Measurements from ENCODE around the gene NHSL1.

The NHSL1 gene

DNA sequence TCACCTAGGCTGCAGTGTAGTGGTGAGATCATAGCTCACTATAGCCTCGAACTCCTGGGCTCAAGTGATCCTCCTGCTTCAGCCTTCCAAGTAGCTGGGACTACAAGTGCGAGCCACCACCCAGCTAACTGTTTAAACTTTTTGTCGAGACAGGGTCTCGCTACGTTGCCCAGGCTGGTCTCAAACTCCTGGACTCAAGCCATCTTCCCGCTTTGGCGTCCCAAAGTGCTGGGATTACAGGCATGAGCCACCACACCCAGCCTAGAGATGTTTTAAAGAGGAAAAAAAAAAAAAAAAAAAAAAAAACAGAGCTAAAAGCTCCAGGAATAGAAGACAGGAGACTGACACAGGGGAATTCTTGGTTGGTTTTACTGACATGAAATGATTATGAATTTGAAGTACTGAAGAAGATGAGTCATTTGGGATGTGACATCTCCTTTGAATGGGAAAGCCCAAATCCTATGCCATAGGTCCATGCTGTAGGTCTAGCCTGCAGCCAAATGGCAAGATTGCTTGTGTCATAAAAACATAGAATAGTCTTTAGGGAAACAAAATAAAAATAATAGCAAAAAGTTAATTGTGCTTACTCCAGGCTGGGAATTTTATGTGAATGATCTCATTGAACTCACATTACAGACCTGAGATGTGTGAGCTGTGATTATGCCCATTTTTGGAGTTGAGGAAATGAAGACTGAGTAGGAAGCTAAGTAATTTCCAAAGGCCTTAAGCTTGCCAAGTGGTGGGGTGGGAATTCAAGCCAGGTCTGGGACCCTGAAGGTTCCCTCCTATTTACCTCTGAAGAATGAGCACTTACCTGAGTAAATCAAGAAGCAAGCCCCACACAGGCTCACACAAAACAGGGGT is 24.3 kb upstream of the NHSL1 start:
- DNase-seq: no peak

DNA sequence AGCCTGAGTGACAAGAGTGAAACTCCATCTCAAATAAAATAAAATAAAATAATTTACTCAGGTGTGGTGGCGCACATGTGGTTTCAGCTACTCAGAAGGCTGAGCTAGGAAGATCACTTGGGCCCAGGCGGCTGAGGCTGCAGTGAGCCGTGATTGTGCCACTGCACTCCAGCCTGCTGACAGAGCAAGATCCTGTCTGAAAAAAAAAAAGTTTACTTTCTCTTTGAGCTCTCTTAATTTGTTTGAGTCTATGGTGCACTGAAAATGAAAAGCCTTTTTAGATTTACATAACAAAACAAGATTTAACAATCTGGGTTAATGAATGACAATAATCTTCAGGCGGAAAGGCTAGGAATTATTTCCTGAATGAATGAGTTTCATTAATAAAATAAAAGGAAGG is 23.3 kb upstream of the NHSL1 start:
- no peak for DNase-seq

DNA sequence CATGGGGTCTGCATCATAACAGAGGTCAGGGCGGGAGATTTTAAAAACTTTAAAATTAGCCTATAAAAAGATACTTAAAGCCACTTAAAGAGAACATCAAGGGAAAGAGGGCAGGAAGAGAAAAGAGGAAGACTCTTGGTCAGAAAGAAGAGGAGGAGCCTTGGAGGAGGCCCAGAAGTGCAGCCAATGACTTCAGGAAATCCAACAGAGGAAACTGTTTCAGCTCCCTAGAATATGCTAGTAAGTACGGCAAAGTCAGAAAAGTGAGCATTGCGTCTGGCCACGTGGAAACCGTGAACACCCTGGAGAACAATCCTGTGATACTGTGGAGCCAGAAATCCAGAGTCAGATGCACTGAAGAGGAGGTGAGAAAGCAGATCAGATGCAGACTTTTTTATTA is 22.5 kb upstream of the NHSL1 start:
- no peak for DNase-seq

DNA sequence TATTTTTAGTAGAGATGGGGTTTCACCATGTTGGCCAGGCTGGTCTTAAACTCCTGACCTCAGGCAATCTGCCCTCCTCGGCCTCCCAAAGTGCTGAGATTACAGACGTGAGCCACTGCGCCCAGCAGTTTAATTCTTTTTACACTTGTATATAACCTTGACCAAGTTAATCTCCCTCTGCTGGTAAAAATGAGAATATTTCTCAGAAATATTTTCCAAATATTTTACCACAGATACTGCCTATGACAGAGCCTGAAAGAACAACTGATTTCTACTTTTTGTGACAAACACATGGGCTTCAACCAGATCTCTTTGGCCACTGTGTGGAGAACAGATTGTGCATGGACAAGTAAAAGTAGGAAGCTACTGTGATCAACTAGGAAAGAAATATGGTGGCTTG is 21.2 kb upstream of the NHSL1 start:
- DNase-seq: no peak

DNA sequence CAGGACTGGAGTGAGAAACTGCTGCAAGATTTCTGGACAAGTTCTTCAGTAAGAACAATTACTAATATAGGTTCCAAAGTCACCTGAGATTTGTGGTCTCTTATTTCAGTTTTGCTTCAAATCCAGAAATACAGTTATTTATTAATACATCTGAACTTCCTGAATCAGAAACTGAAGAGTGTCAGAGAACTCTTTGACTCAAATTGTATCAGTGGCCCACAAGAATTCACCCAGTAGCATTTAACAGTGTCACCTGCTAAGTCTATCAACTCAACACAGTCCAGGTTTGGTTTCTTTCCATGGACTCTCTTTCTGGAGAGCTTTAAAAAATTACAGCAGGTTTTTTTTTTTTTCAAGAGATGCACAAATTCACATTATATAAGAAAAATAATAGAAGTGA is 18.8 kb upstream of the NHSL1 start:
- no peak for DNase-seq

DNA sequence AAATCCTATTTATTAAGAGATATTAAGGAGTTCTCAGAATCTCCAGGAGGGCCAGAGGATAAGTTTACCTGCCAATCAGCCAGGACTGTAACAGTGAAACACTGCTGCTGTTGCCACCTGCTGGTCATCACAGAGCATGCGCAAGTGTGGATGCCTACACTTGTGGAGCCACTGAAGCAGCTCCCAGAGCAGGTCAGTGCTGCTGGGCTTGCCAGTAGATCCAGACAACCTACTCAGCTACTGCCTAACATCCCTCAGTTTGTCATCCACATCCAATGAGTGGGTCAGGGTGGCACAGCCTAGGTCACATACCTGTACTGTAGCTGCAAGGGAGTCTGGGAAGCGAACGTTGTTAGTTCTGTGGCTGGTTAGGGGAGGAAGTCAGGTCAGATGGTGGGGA is 18.3 kb upstream of the NHSL1 start:
- peak; percentile 44 for DNase-seq

DNA sequence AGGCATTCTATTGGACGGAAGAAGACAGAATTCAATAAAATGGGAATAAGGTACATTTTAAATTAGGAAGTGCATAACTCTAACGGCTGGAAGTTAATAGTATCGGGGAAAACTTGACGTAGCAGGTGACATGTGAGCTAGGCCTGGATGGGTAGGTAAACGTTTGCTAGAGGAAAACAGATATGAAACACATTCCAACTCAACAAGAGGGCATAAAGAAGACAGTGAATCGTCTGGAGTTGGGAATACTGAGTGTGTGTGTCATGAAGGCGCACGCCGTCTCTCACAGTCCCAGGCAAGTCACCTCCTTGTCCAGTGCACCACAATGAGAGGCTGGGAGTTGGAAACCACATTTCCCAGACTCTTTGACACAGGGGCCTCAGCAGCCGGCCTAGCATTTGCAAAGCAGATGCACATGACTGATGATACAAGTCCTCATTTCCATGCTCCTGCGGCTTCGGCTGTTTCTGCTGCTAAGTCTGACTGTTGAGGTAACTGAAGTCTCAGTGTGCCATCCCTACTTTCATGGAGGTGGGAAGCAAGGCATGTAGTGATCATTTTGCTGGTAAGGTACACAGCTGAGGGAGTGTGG is 16.5 kb upstream of the NHSL1 start:
- no peak for DNase-seq

DNA sequence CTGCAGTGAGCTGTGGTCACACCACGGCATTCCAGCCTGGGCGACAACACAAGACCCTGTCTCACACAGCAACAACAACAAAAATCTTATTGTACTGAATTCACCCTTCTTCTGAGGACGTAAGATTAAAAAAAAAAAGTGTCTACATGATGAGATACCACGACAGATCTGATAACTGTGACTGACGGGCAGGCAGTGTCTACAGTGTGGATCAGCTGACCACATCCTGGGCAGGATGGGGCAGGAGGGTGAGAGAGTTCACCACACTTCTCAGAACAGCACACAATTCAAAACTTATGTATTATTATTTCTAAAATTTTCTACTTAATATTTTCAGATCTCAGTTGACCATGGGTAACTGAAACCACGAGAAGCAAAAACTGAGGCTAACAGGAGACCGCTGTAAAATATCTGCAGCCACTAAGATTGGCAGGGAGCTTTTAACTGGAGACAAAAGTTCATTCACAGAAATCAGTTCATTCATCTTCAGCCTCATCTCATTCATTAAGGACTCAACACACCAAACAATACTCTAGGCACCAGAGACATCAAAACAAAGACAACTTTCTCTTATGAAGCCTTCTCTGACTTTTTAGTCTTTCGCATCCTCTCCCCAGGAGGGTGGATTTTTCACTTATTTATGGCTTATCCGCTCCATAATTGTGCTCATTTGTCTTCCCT is 15.7 kb upstream of the NHSL1 start:
- no peak for DNase-seq

DNA sequence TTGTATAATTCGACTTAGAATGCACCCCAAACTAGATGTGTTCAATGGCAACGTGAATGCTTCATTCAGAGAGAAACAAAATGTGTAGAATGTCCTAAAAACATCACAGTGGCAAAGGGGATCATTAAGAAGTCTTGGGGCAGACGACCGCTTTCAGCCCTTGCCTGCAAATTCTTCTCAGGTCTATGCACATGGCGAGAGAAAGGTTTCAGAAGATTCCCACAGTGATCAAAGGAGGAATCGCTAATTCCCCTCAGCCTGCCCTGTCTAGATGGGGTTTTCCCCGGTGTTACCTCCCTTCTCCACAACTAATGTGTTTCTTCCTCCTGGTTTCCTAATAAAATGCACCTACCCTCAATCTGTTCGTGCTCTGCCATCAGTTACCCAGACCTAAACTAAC is 13.3 kb upstream of the NHSL1 start:
- DNase-seq: no peak

DNA sequence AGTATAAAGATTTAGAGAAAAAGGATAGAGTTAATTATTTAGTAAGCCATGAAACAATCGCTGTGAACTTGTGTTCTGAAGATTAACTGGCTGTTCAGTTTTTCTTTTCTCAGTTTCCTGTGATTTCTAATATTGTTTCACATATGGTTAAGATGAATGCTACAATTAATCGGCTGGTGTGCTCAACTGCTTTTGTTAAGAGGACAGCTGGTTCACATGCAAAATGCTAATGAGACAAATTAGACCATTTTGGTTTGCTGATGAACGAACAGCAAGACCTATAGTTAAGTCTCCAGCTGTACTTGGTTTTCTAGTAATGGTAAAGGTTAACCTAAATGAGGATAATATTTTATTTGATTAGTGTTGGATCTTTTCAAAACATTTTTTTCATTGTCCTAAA is 10.8 kb upstream of the NHSL1 start:
- DNase-seq: no peak

DNA sequence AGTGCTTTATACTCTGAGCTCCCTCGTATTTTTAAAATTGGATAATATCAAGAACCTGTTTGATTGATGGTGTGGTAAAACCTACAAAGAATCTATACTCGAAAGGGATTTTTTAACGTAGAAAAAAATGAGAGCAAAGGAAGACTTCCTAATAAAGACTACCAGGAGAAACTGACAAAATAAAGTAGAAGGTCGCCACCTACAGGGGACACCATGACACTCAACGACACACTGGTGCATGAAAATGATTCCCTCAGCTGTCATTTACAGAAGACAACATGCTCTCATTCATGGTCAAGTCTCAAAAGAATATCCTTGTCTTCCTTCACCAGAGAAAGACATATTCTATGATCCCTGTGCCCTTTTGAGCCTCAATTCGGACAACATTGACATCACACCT is 10.1 kb upstream of the NHSL1 start:
- DNase-seq: no peak

DNA sequence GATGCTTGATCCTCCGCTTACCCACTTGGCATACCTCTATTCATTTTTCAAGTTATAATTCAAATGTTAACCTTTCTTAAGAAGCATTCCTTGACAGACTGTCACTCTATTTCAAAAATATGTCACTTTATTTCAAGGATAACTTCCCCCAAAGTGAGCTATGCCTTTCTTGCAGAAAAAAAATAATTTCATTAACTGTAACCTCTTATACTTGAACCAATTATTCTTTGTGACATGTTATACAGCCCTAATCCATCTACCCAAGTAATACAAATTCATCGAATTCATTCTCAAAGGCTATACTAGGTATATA is 9.3 kb upstream of the NHSL1 start:
- no peak for DNase-seq

DNA sequence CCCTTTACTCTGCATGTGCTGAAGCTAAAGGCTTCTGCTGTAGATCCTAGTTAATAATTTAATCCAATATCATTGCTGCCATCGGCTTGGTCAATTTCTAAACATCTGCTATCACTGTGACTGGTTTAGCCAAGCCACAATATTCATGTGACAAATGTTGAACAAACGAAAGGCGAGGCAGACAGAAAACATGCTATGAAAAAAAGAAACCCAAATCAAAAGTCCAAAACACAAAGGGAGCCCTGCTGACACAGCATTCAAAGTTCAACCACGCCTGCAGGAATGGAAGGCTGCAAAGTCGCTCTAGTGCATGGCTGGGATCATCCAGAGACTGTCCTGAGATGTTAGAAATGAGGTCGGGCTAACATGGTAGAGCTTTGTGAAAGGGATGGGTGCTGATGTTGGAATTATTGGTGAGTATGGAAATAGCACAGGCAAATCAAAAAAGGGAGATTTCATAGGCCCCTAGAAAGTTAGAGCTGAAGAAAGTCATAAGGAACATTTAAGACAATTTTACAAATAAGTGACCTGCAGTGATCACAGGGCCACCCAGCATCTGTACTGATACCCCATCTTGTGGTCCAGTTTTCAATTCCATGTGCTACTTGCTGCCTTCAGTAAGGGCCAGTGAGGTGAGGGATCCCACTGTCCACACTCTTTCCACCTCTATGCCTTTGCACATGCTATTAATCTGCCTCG is 8.8 kb upstream of the NHSL1 start:
- DNase-seq: no peak

DNA sequence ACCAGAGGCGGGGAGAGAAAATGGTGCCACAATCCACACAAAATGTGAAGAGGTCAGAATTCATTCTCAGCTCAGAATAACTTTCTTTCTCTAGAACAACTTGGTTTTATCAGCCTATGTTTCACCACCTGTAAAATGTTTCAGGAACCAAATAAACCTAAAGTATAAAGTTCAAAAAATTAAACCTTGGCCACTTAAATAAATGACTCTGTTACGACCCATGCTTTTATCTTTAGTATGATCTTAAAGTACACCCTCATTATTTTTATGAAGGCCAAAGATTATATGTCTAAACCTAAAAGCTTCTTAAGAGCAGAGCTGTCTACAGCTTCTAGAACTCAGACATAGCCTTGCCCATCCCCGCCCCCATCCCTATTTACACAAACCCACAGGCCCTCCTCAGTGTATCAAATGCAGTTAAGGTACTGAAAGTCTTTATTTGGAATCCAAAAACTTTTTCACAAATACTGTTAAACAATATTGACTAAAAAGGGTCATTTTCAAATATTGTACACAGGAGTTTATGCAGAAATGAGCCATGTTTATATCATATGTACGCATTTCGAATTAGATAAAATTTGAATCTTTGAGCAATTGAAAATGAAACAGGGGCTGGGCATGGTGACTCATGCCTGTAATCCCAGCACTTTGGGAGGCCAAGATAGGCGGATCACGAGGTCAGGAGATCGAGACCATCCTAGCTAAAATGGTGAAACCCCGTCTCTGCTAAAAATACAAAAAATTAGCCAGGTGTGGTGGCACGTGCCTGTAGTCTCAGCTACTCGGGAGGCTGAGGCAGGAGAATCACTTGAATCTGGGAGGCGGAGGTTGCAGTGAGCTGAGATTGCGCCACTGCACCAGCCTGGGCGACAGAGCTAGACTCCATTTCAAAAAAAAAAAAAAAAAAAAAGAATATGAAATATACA is 5.7 kb upstream of the NHSL1 start:
- no peak for DNase-seq

DNA sequence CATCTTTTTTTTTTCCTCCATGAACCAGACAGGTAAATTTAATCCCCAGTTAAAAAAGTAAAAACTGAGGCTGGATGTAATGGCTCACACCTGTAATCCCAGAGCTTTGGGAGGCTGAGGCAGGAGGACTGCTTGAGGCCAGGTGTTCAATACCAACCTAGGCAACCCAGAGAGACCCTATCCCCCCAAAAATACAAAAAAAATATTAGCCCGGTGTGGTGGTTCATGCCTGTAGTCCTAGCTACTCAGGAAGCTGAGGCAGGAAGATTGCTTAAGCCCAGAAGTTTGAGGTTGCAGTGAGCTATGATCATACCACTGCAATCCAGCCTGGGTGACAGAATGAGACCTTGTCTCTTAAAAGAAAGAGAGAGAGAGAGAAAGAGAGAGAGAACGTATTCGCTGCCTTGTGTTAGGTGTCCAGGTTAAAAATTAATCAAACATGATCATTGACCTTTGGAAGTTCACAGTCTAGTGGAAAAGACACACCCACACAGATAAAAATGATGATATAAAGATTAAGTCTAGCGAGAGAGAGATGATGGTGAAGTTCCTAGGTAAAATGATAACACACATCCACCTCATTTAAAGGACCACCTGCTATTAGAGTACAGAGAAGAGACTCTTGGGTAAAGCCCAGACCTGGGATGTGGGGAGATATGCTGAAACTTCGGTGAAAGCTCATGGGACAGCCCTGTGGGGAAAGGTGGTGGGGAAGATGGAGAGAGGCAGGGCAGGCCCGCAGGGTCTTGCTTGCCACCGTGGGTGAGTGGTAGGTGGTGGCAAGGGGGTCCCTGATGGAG is 4.8 kb upstream of the NHSL1 start:
- no peak for DNase-seq

DNA sequence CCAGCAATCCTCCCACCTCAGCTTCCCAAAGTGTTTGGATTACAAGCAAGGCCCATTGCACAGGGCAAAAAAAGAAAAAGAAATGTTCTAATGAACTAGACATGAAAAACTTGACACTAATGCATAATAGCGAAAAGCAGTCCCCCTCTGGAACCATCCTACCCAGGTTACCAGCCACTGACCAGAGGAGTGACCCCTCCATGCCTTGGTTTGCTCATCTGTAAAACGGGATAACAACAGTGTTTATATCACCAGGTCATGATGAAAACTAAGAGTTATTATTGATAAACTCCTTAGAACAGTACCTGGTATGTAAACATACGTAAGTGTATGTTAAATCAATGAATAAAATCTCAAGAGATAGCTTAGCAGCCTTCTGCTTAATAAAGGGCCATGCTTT is 3.3 kb upstream of the NHSL1 start:
- no peak for DNase-seq

DNA sequence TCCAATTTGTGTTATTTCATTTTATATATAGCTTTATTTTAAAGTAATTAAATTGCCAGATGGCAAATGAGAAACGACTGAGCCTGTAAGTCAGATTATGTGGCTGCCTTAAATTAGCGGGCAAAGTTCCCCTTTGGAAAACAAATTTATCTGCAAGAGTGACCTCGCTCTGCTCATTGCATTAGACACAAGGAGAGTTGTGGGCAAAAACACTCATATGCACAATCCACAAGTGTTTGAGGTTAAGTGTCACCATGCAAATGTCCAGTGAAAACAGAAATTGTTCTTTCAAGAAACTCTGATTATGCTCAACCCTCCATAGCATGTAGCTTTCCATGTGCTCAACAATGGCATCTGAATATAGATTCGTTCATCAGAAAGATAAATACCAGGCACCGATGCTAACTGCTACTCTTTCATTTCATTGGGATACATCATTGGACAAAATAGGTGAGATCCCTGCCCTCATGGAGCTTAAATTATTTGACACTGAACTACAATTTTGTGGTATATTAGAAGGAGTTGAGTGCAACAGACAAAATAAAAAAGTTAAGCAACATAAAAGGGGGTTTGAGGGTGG is 1.7 kb upstream of the NHSL1 start:
- DNase-seq: no peak

DNA sequence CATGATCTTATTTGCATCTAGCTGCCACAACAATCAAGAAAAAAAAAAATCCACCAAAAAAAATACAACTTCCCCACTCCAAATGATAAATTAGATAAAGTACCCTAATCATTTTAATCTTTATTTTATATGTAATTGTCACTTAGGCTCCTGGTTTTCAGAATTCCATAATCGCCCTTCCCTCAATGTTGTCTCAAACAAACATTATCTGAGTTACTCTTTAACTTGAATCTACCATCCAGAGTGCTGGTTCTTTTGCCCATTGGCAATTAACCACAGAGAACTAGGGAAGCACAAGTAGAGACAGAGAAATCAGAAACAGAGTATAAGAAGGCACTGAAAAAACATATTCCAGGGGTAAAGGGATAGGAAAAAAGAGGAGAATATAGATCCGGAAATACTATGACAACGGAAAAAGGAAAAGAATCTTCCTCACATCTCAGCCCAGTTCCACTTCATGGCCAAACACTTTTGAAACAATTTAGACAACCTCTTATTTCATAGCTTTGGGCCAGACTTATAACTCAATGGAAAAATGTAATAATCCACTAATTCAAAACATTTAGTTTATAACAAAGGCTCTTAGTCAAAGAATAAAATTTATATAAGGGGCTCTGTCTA is 861 bp upstream of the NHSL1 start:
- no peak for DNase-seq

DNA sequence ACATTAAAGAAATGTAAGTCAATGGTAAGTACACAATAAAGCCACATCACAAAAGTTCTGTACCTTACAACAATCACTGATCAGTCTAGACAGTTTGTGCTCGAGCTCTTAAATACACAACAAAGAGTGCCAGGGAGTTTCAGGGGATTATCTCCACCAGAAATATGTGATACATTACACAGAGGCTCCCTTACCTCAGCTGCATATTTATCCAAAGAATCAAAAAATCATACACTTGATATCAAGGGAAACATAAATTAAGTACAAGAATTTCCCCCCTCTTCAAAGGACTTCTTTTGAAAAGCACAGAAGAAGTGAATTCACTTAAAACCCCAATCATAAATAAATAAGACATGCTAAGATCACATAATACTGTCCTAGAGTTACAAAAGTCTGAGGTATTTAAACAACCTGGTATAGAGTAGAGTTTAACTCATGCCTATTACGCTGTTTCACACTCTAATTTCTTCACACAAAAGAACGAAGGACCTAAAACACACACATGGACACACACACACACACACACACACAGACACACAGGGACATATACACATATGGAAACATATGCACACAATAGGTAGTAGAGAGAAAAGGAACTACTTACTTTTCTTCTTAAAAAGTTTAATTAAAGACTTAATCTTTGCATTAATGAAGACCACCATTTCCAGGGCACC is 528 bp downstream of the NHSL1 start:
- DNase-seq: no peak

DNA sequence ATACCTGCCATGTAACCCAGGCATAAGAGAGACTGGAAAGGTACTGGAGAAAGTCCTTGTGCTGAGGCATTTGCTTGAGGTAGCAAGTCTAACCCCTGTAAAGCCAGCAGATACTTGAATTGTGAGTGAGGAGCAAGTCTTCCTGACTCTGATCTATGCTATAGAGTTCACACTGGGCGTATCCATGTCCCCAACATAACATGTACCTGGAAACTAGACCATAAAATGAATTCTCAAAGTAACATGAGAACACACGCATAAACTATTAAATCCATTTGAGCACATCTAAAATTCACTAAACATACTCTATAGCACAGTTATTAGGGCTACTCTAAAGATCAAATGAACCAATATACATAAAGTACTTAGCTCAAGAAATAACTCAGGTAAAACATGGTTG is 2.0 kb downstream of the NHSL1 start:
- no peak for DNase-seq

All from NK-92 treated with Interleukin-12 subunit alpha and Interleukin-12 subunit beta, amount 100 ng/mL, for 24 hours (cell line).